HG02970 (cell line): ENCODE measurements around the gene PPFIA4.

ENCODE experiments used
- ATAC-seq: cut with Tn5 transposase; IDR thresholded peaks from one replicate; pipeline ENCODE4 v1.9.1; 2021; ENCODE audit warnings: mild to moderate bottlenecking, moderate library complexity, moderate number of reproducible peaks; ENCODE audit not compliant: unreplicated experiment, low FRiP score

PPFIA4 gene

GRCh38 chr1:203124546-203125317, 98.4 kb downstream of the PPFIA4 start:
- no peak for ATAC-seq

DNA sequence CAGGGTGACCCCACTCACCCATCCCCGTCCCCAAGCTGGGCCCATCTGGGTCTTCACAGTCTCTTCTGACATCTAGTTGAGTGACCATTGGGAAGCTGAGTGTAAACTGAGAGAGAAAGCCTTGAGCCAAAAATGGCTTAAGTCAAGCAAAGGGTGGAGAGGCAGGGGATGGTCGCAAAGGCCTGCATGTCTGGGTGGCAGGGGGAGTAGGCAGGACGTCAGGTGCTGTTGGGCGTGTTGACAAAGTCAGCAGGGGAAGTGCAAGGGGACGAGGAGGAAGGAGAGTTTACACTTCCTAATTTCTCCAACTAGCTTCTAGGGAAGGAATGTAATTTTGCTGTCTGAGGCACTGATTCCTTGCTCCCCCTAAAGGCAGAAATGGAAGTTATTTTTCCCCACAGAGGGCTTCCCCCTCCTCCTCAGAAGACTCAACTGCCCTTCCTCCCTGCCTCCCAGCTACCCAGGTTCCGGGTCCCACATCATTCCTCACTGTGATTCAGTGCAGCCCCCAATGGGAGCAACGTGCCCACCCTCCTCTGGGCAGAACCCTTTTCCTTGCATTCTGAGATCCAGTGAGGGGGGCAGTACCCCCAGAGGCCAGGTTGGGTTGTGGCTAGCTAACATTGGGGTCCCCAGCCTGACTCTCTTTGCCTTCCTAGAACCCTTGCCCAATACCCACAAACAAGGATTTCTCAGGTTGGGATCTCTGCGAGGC, 100.0 kb downstream of the PPFIA4 start:
- no peak for ATAC-seq

GRCh38 chr1:203126866-203127665, 100.8 kb downstream of the PPFIA4 start:
- no peak for ATAC-seq

GRCh38 chr1:203127666-203128430, 101.6 kb downstream of the PPFIA4 start, which contains the start of gene ADORA1:
Gene ADORA1 (plus strand): TSS chr1:203127726. CDS start chr1:203128842, 1,116 bp downstream.
- no peak for ATAC-seq

GRCh38 chr1:203128431-203128715, 102.1 kb downstream of the PPFIA4 start:
- no peak for ATAC-seq
